Type B pancreatic cell (in vitro differentiated cells): ENCODE measurements around the gene GFAP. TPM values are rescaled to one million over a fixed set of nuclear protein-coding genes. Genes with fewer than 3 reads are reported as not detected.

Experiments used
- DNase-seq: peaks from one replicate; pipeline ENCODE4 v3.0.0; 2021; ENCODE audit warnings: mixed read lengths; ENCODE audit not compliant: unreplicated experiment; ENCODE audit errors: extremely low spot score
- H3K27ac Mint-ChIP-seq: 2 replicates; pipeline ENCODE4 v1.8.0; 2021; ENCODE audit warnings: mild to moderate bottlenecking, mixed read lengths
- H3K27me3 Mint-ChIP-seq: 2 replicates; pipeline ENCODE4 v1.8.0; 2021; ENCODE audit warnings: mixed read lengths
- H3K36me3 Mint-ChIP-seq: 2 replicates; pipeline ENCODE4 v1.8.0; 2021; ENCODE audit warnings: mixed read lengths
- H3K4me1 Mint-ChIP-seq: one replicate; pipeline ENCODE4 v1.8.0; 2021; ENCODE audit warnings: mixed read lengths; ENCODE audit not compliant: unreplicated experiment
- H3K4me3 Mint-ChIP-seq: 2 replicates; pipeline ENCODE4 v1.8.0; 2021; ENCODE audit warnings: mild to moderate bottlenecking, mixed read lengths
- H3K9me3 Mint-ChIP-seq: 2 replicates; pipeline ENCODE4 v1.8.0; 2021; ENCODE audit warnings: mixed read lengths
- total RNA-seq: library from RNA; stranded (reverse); gene quantifications from 2 replicates; pipeline ENCODE4 v1.2.1, GENCODE V29; 2021; ENCODE audit warnings: low replicate concordance
- TF ChIP-seq, protein P1 (sequence below): fragments of 200-600 bp; sonication (generic); conservative IDR thresholded peaks from 2 replicates; pipeline ENCODE4 v1.5.0; 2021; ENCODE audit warnings: antibody characterized with exemption, mild to moderate bottlenecking

GFAP gene
- total RNA-seq, 1 donor from 2014 or later = 0.10 TPM

DNA sequence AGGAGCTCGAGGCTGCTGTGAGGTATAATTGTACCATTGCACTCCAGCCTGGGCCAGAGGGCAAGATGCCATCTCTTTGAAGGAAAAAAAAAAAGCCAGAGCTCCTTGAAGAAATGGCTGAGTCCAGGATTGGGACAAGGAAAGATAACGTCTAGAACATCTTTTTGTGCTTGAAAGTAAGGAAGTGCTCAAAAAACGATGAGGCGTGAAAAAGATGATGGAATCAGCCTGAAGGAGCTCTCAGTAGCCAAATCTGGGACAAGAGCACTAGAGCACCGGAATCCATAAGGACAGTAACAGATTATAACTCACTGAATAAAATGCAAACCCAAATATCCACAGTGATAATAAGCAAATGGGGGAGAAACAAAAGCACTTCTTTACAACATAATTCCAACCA is 38.2 kb downstream of the GFAP start:
- TF ChIP-seq, protein P1, sequence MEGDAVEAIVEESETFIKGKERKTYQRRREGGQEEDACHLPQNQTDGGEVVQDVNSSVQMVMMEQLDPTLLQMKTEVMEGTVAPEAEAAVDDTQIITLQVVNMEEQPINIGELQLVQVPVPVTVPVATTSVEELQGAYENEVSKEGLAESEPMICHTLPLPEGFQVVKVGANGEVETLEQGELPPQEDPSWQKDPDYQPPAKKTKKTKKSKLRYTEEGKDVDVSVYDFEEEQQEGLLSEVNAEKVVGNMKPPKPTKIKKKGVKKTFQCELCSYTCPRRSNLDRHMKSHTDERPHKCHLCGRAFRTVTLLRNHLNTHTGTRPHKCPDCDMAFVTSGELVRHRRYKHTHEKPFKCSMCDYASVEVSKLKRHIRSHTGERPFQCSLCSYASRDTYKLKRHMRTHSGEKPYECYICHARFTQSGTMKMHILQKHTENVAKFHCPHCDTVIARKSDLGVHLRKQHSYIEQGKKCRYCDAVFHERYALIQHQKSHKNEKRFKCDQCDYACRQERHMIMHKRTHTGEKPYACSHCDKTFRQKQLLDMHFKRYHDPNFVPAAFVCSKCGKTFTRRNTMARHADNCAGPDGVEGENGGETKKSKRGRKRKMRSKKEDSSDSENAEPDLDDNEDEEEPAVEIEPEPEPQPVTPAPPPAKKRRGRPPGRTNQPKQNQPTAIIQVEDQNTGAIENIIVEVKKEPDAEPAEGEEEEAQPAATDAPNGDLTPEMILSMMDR = no peak
- Mint-ChIP-seq H3K27me3 (no peaks in the 10 kb centered on the region), H3K9me3 (no peaks in the 10 kb centered on the region), H3K36me3 (peaks cover 14% of the 10 kb centered on the region), H3K4me1 (no peaks in the 10 kb centered on the region), H3K4me3 (no peak overlapping the region), H3K27ac (no peak overlapping the region)
- DNase-seq = no peak

DNA sequence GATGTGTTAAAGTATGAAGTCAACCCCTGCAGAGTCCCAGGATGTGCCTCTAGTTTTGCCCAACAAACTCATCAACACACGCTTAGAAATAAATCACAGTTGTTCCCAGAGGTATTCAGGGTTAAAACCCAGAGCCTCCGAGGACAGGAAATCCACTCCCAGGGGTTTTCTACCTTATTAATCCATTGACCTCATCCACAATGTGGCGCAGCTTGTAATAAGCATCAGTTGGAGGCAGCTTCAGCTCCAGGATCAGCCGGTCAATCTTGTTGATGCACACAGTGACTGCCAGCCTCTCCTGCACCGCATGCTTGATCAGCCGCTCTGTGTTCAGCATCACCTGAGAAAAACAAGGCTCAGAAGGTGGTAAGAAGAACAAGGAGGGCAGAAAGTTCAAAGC is 39.5 kb downstream of the GFAP start:
- no peak overlapping the region for H3K4me3 Mint-ChIP-seq
- DNase-seq = no peak
- no peaks in the 10 kb centered on the region for H3K9me3 Mint-ChIP-seq
- H3K4me1 Mint-ChIP-seq = no peaks in the 10 kb centered on the region
- peaks cover 19% of the 10 kb centered on the region for H3K36me3 Mint-ChIP-seq
- no peak overlapping the region for H3K27ac Mint-ChIP-seq
- no peaks in the 10 kb centered on the region for H3K27me3 Mint-ChIP-seq
- TF ChIP-seq, protein P1 = no peak

DNA sequence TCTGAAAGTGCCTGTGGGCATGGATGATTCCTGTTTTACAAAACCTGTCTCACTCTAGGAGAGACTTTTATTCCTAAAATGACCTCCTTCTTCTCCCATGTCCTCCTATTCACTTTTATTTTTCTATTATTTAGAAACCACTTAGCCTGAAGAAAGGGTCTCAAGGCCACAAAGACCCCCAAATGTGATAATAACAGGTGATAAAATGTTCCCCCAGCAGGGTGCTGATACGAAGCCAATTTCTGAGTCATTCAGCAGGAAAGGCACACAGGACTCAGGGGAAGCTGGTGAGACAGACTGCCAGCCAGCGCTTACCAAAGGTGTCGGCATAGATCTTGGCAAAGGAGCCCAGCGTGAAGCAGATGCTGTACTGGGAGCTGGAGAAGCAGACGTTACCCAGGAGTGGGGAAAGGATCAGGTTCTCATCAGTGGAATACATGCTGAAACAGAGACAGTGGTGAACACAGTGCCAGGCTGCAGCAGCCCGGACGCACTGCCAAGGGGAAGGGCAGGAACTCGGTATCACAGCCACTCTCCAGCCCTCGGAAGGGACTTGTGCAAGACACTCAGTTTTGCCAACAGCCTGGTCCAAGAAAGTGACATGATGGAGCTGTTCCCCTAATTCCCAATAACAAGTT is 43.0 kb downstream of the GFAP start:
- Mint-ChIP-seq H3K4me1 (no peaks in the 10 kb centered on the region), H3K27me3 (no peaks in the 10 kb centered on the region), H3K36me3 (peaks cover 19% of the 10 kb centered on the region), H3K9me3 (no peaks in the 10 kb centered on the region), H3K27ac (no peak overlapping the region), H3K4me3 (no peak overlapping the region)
- TF ChIP-seq, protein P1 = no peak
- no peak for DNase-seq

DNA sequence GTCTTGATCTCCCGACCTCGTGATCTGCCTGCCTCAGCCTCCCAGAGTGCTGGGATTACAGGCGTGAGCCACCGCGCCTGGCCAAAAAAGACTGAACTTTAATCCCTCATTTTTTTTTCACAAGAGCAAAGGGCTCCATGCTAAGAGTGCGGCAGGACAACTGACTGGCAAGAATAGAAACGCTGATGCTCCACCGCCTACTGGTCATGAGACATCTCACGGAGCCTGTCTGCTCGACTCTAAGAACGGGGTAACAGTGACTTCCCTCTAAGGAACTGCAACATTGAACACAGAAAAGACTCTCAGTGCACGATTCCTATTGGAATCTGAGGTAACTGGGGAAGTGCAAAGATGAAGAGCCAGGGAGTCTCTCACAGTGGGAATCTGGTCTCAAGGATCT is 43.7 kb downstream of the GFAP start:
- Mint-ChIP-seq H3K4me1 (no peaks in the 10 kb centered on the region), H3K36me3 (peaks cover 19% of the 10 kb centered on the region), H3K9me3 (no peaks in the 10 kb centered on the region)

DNA sequence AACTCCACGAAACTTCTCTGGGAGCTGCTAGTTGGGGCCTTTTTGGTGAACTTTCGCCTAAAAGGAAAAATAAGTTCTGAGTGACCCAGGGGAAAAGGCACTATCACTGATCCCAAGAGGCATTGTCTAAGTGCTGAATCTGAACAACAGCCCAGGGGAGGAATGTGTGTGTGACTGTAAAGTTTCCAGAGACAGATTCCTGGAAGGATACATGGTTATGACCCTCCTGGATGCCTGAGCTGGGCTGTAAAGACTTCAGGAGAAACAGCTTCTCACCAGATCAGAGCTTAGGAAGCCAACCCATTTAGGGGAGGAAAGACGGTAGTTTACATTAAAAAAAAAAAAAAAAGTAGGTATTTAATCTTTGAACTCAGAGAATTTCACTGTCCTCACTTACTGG is 47.5 kb downstream of the GFAP start:
- TF ChIP-seq, protein P1 = no peak
- no peaks in the 10 kb centered on the region for H3K9me3 Mint-ChIP-seq
- H3K27ac Mint-ChIP-seq = no peak overlapping the region
- no peak overlapping the region for H3K4me3 Mint-ChIP-seq
- H3K36me3 Mint-ChIP-seq = peaks cover 21% of the 10 kb centered on the region
- DNase-seq = no peak
- no peaks in the 10 kb centered on the region for H3K4me1 Mint-ChIP-seq
- H3K27me3 Mint-ChIP-seq = no peaks in the 10 kb centered on the region

More for the DNA sequence above, 43.7 kb downstream of the GFAP start:
- Mint-ChIP-seq H3K27me3 (no peaks in the 10 kb centered on the region), H3K27ac (no peak overlapping the region), H3K4me3 (no peak overlapping the region)
- DNase-seq = no peak
- TF ChIP-seq, protein P1 = no peak
